H1 (cell line): Measurements from ENCODE around the gene GTF2F1. TPM values are rescaled to one million over a fixed set of nuclear protein-coding genes. Genes with fewer than 3 reads are reported as not detected.

Source experiments
- CTCF ChIA-PET: fragments of 300-600 bp; sonication (Branson Sonifier 250); formaldehyde crosslinking; loops from one replicate; lab custom pipeline; 2021; ENCODE audit not compliant: partially characterized antibody; lab: Charles Lee
- POLR2A ChIA-PET: fragments of 300-600 bp; sonication (Branson Sonifier 250); formaldehyde crosslinking; loops from one replicate; lab custom pipeline; 2021; ENCODE audit warnings: inconsistent platforms; ENCODE audit not compliant: partially characterized antibody; lab: Charles Lee
- DNase-seq, 2 experiments: peaks; one replicate each; pipeline versions ENCODE4 v3.0.0 to v3.0.0-alpha.2; 2010 to 2022; ENCODE audit warnings: low spot score in 2 of 2, low read depth in 1 of 2, mixed read lengths in 1 of 2
- FAIRE-seq: peaks from 2 replicates; lab custom pipeline; 2011; peaks lifted over from hg19 to GRCh38; lab: Jason Lieb, UNC
- H2AFZ ChIP-seq: 2 replicates; pipeline ENCODE4 v1.8.1; 2012; ENCODE audit warnings: low read length, inconsistent platforms
- H2AK5ac ChIP-seq: 2 replicates; pipeline ENCODE4 v1.6.1; 2013; ENCODE audit warnings: low read depth, low read length
- H2BK120ac ChIP-seq: replicated peaks from 2 replicates; pipeline ENCODE3; 2013; ENCODE audit warnings: low read depth, low read length, inconsistent platforms
- H2BK12ac ChIP-seq: 2 replicates; pipeline ENCODE4 v1.6.1; 2013; ENCODE audit warnings: low read depth, low read length
- H2BK15ac ChIP-seq: 2 replicates; pipeline ENCODE4 v1.6.1; 2013; ENCODE audit warnings: low read length
- H2BK20ac ChIP-seq: 2 replicates; pipeline ENCODE4 v1.6.1; 2013; ENCODE audit warnings: low read length
- H2BK5ac ChIP-seq: 2 replicates; pipeline ENCODE4 v1.6.1; 2013; ENCODE audit warnings: low read depth, low read length
- H3K14ac ChIP-seq: 2 replicates; pipeline ENCODE4 v1.6.1; 2013; ENCODE audit warnings: inconsistent platforms; ENCODE audit not compliant: insufficient read length
- H3K18ac ChIP-seq: 2 replicates; pipeline ENCODE4 v1.6.1; 2013; ENCODE audit warnings: low read length; ENCODE audit errors: extremely low read depth
- H3K23ac ChIP-seq: 2 replicates; pipeline ENCODE4 v1.6.1; 2013; ENCODE audit warnings: inconsistent platforms; ENCODE audit not compliant: insufficient read length
- H3K23me2 ChIP-seq: 2 replicates; pipeline ENCODE4 v1.6.1; 2013; ENCODE audit warnings: low read depth, low read length
- H3K27ac ChIP-seq: 2 replicates; pipeline ENCODE4 v1.6.1; 2011; ENCODE audit warnings: low read depth, low read length, inconsistent platforms
- H3K27me3 ChIP-seq, 4 experiments: replicated peaks in 1 of 4; 1 replicate in 1 of 4; 2 replicates in 3 of 4; pipeline versions ENCODE4 v1.6.1 to v1.8.1; 2011 to 2013; ENCODE audit warnings: low read length in 3 of 4, mild to moderate bottlenecking in 3 of 4, inconsistent platforms in 2 of 4, mixed read lengths in 2 of 4, moderate library complexity in 1 of 4; ENCODE audit not compliant: control insufficient read depth in 3 of 4, insufficient read depth in 3 of 4; ENCODE audit errors: extremely low read depth in 1 of 4
- H3K36me3 ChIP-seq, 4 experiments: 2 replicates each; pipeline versions ENCODE4 v1.6.1 to v1.8.1; 2011 to 2013; ENCODE audit warnings: mild to moderate bottlenecking in 4 of 4, low read length in 3 of 4, moderate library complexity in 2 of 4, control low read depth in 1 of 4, inconsistent platforms in 1 of 4; ENCODE audit not compliant: insufficient read depth in 4 of 4, control insufficient read depth in 2 of 4
- H3K4ac ChIP-seq: replicated peaks from 2 replicates; pipeline ENCODE3; 2013; ENCODE audit warnings: low read length, low read depth, mixed read lengths, inconsistent platforms; ENCODE audit not compliant: insufficient read length
- H3K4me1 ChIP-seq, 4 experiments: replicated peaks in 1 of 4; 1 replicate in 1 of 4; 2 replicates in 3 of 4; pipeline versions ENCODE4 v1.6.1 to v1.8.1; 2011 to 2013; ENCODE audit warnings: low read length in 3 of 4, inconsistent platforms in 2 of 4, mixed read lengths in 1 of 4; ENCODE audit not compliant: insufficient read depth in 4 of 4, control insufficient read depth in 3 of 4
- H3K4me2 ChIP-seq, 2 experiments: 2 replicates each; pipeline versions ENCODE4 v1.6.1 to v1.8.1; 2011 to 2013; ENCODE audit warnings: low read depth in 2 of 2, low read length in 2 of 2, control low read depth in 1 of 2, inconsistent platforms in 1 of 2, mild to moderate bottlenecking in 1 of 2; ENCODE audit not compliant: insufficient read depth in 1 of 2
- H3K4me3 ChIP-seq, 4 experiments: fragments of 200-600, 300-600 bp in 1 of 4; sonication (generic), shearing (Covaris generic), sonication (Bioruptor Twin) in 1 of 4; 2 replicates each; pipeline versions ENCODE4 v1.5.1 to v1.8.1; 2011 to 2016; ENCODE audit warnings: low read length in 4 of 4, low read depth in 3 of 4, control low read depth in 2 of 4, inconsistent platforms in 2 of 4, mild to moderate bottlenecking in 2 of 4, mixed read lengths in 1 of 4, moderate library complexity in 1 of 4; ENCODE audit not compliant: insufficient read depth in 2 of 4; ENCODE audit errors: extremely low read depth in 1 of 4
- H3K56ac ChIP-seq: replicated peaks from 2 replicates; pipeline ENCODE3; 2013; ENCODE audit warnings: low read depth, mild to moderate bottlenecking, mixed read lengths, low read length, inconsistent platforms; ENCODE audit not compliant: insufficient read length
- H3K79me1 ChIP-seq: 2 replicates; pipeline ENCODE4 v1.6.1; 2013; ENCODE audit warnings: low read depth, low read length, control low read depth
- H3K79me2 ChIP-seq, 2 experiments: 2 replicates each; pipeline versions ENCODE4 v1.6.1 to v1.8.1; 2012 to 2013; ENCODE audit warnings: low read length in 2 of 2, mild to moderate bottlenecking in 2 of 2, inconsistent platforms in 1 of 2; ENCODE audit not compliant: insufficient read depth in 2 of 2, control insufficient read depth in 1 of 2
- H3K9ac ChIP-seq, 4 experiments: replicated peaks in 1 of 4; 1 replicate in 1 of 4; 2 replicates in 3 of 4; pipeline versions ENCODE4 v1.6.1 to v1.8.1; 2011 to 2013; ENCODE audit warnings: low read depth in 3 of 4, low read length in 3 of 4, control low read depth in 2 of 4, mild to moderate bottlenecking in 2 of 4, moderate library complexity in 2 of 4, inconsistent platforms in 1 of 4; ENCODE audit errors: extremely low read depth in 1 of 4
- H3K9me3 ChIP-seq, 2 experiments: 2 replicates each; pipeline versions ENCODE4 v1.6.1 to v1.8.1; 2012 to 2013; ENCODE audit warnings: mild to moderate bottlenecking in 2 of 2, moderate library complexity in 2 of 2, control low read depth in 1 of 2, inconsistent platforms in 1 of 2, low read depth in 1 of 2, low read length in 1 of 2, mixed read lengths in 1 of 2; ENCODE audit not compliant: insufficient read depth in 2 of 2
- H4K20me1 ChIP-seq, 2 experiments: replicated peaks in 1 of 2; 2 replicates each; pipeline versions ENCODE3 to v1.8.1; 2011 to 2013; ENCODE audit warnings: inconsistent platforms in 2 of 2, low read length in 2 of 2, mild to moderate bottlenecking in 1 of 2; ENCODE audit not compliant: insufficient read depth in 2 of 2, control insufficient read depth in 1 of 2
- H4K5ac ChIP-seq: 2 replicates; pipeline ENCODE4 v1.6.1; 2013; ENCODE audit warnings: low read length, low read depth, mixed read lengths, inconsistent platforms; ENCODE audit not compliant: insufficient read length
- H4K8ac ChIP-seq: 2 replicates; pipeline ENCODE4 v1.8.0; 2013; ENCODE audit warnings: mild to moderate bottlenecking, moderate library complexity, low read length, inconsistent platforms; ENCODE audit not compliant: insufficient read depth; ENCODE audit errors: extremely low read depth
- H4K91ac ChIP-seq: replicated peaks from 2 replicates; pipeline ENCODE3; 2013; ENCODE audit warnings: low read length, mixed read lengths, inconsistent platforms; ENCODE audit not compliant: insufficient read length
- BRCA1 ChIP-seq: IDR thresholded peaks from 2 replicates; pipeline ENCODE4 v1.6.1; 2012; ENCODE audit warnings: low read depth, low read length, improper control_type of control experiment
- CHD1 ChIP-seq: IDR thresholded peaks from 2 replicates; pipeline ENCODE4 v1.6.1; 2012; ENCODE audit warnings: low read depth, low read length, improper control_type of control experiment
- EGR1 ChIP-seq: IDR thresholded peaks from 2 replicates; pipeline ENCODE4 v1.6.1; 2011; ENCODE audit warnings: low read depth, low read length, borderline replicate concordance
- EZH2 ChIP-seq: fragments of 200-600 bp; sonication (generic); IDR thresholded peaks from 2 replicates; pipeline ENCODE4 v1.7.1; 2012; ENCODE audit warnings: low read depth, mild to moderate bottlenecking, moderate library complexity, low read length, inconsistent platforms; ENCODE audit not compliant: severe bottlenecking
- JUND ChIP-seq: IDR thresholded peaks from 2 replicates; pipeline ENCODE4 v1.6.1; 2011; ENCODE audit warnings: mild to moderate bottlenecking, improper control_type of control experiment, low read length
- NRF1 ChIP-seq: IDR thresholded peaks from 2 replicates; pipeline ENCODE4 v1.6.1; 2011; ENCODE audit warnings: mild to moderate bottlenecking, low read depth, low read length, improper control_type of control experiment
- RXRA ChIP-seq: IDR thresholded peaks from 2 replicates; pipeline ENCODE4 v1.6.1; 2011; ENCODE audit warnings: low read depth, mild to moderate bottlenecking, low read length, moderate library complexity; ENCODE audit not compliant: insufficient read depth
- SIRT6 ChIP-seq: IDR thresholded peaks from one replicate; pipeline ENCODE4 v1.7.1; 2012; ENCODE audit warnings: low read length, inconsistent platforms
- TBP ChIP-seq: IDR thresholded peaks from 2 replicates; pipeline ENCODE4 v1.6.1; 2011; ENCODE audit warnings: low read depth, low read length, improper control_type of control experiment
- ZNF274 ChIP-seq: IDR thresholded peaks from 2 replicates; pipeline ENCODE4 v1.7.0; 2012; ENCODE audit warnings: low read length, borderline replicate concordance; ENCODE audit errors: extremely low read depth
- WGBS, 2 experiments: shearing (Covaris generic) in 1 of 2; methylation state at CpG; one replicate each; pipeline versions ENCODE4 v1.1.6 to v1.1.7; 2013 to 2015; ENCODE audit warnings: low lambda C conversion rate in 2 of 2, mixed read lengths in 2 of 2, inconsistent platforms in 1 of 2, low coverage in 1 of 2, missing lambda C conversion rate in 1 of 2; ENCODE audit not compliant: insufficient replicate concordance in 2 of 2, insufficient coverage in 1 of 2, insufficient read length in 1 of 2; ENCODE audit errors: extremely low coverage in 1 of 2, missing lambda C conversion rate in 1 of 2; 5-methylcytosine and 5-hydroxymethylcytosine counted together
- polyA plus RNA-seq, 7 experiments: library from polyadenylated mRNA; depleted of rRNA in 3 of 7; stranded (reverse) in 5 of 7; unstranded in 2 of 7; fragments of >200 nt in 5 of 7; fragments of 200-250 nt in 2 of 7; gene quantifications; 1 replicate in 5 of 7; 2 replicates in 1 of 7; 4 replicates in 1 of 7; pipeline versions ENCODE4 v1.2.1 to v1.2.3, GENCODE V29; 2011 to 2013; ENCODE audit warnings: missing spikeins in 2 of 7, mixed read lengths in 2 of 7
- total RNA-seq: library from RNA; stranded (reverse); fragmentation: NEBNext Ultra II Directional; extraction: Animal tissue kit (Norgen Biotek cat#: 25700); gene quantifications from 2 replicates; pipeline ENCODE4 v1.2.1, GENCODE V29; 2021
- TF ChIP-seq, protein P1 (sequence below): IDR thresholded peaks from 2 replicates; pipeline ENCODE4 v1.6.1; 2012; ENCODE audit warnings: low read length, inconsistent platforms
- TF ChIP-seq, protein P2 (sequence below): IDR thresholded peaks from 2 replicates; pipeline ENCODE4 v1.6.1; 2011; ENCODE audit warnings: low read length, improper control_type of control experiment

Gene GTF2F1
- total and polyA plus RNA-seq, 2 of the 8 experiments (the other 6 are each of a cell fraction or from before 2014, with no cell fraction given), result 29.3 to 56.3 TPM

DNA sequence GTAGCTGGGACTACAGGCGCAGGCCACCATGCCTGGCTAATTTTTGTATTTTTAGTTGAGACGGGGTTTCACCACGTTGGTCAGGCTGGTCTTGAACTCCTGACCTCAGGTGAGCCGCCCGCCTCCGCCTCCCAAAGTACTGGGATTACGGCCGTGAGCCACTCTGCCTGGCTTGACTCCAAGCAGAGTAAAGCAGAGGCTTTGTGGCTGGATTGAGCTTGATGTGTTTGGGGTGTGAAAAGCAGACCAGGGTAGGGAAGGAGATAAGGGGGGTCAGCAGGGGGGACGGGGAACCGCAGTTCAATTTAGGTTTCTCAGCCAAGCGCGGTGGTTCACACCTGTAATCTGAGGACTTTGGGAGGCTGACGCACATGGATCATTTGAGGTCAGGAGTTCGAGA lies 35.8 kb downstream of the GTF2F1 start:
- POLR2A ChIA-PET, result interaction anchor here (0.7 kb wide), 2 partner anchors 10 to 415 kb away, joined by 3 read pairs; partner anchors contain the start of gene VAV1
- CTCF ChIA-PET, result interaction anchor here (0.6 to 1.5 kb wide), 4 partner anchors 78 to 309 kb away, joined by 3 to 6 read pairs (median 5); no protein-coding TSS in a partner anchor
- Histone ChIP-seq H2BK5ac (no peak overlapping the region), H4K20me1 (no peaks in the 10 kb centered on the region), H3K9me3 (peaks cover 0 to 8% of the 10 kb centered on the region in 2 experiments; a peak in 2 of 4 replicates), H2BK12ac (no peak overlapping the region), H3K4me2 (no peak overlapping the region), H3K36me3 (no peaks in the 10 kb centered on the region), H3K4ac (no peak overlapping the region), H3K56ac (no peak overlapping the region), H3K79me2 (peaks cover 0 to 1% of the 10 kb centered on the region in 2 experiments; a peak in 1 of 4 replicates), H3K4me3 (no peak overlapping the region), H3K23ac (no peak overlapping the region), H3K27ac (no peak overlapping the region), H2BK120ac (no peak overlapping the region), H3K4me1 (peaks cover 0 to 2% (median 0%) of the 10 kb centered on the region in 4 experiments; a peak in 1 of 7 replicates), H2BK20ac (no peak overlapping the region), H2AFZ (no peak overlapping the region), H3K79me1 (peaks cover 2% of the 10 kb centered on the region), H2BK15ac (no peak overlapping the region), H4K91ac (no peak overlapping the region), H3K14ac (no peak overlapping the region), H3K18ac (no peak overlapping the region), H4K8ac (no peak overlapping the region), H3K23me2 (peaks cover 2% of the 10 kb centered on the region; the same call in 1 of the 2 replicates), H3K27me3 (no peaks in the 10 kb centered on the region), H4K5ac (no peak overlapping the region), H3K9ac (no peak overlapping the region), H2AK5ac (no peak overlapping the region)
- 94% methylated on average over 14 of the region's 14 CpGs; no CpG with 5 or more reads in 1 of the 2 experiments for WGBS, 2 experiments
- FAIRE-seq (no peak), DNase-seq (no peak)
- TF ChIP-seq, protein P1, sequence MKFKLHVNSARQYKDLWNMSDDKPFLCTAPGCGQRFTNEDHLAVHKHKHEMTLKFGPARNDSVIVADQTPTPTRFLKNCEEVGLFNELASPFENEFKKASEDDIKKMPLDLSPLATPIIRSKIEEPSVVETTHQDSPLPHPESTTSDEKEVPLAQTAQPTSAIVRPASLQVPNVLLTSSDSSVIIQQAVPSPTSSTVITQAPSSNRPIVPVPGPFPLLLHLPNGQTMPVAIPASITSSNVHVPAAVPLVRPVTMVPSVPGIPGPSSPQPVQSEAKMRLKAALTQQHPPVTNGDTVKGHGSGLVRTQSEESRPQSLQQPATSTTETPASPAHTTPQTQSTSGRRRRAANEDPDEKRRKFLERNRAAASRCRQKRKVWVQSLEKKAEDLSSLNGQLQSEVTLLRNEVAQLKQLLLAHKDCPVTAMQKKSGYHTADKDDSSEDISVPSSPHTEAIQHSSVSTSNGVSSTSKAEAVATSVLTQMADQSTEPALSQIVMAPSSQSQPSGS, result no peak
- TF ChIP-seq, protein P2, sequence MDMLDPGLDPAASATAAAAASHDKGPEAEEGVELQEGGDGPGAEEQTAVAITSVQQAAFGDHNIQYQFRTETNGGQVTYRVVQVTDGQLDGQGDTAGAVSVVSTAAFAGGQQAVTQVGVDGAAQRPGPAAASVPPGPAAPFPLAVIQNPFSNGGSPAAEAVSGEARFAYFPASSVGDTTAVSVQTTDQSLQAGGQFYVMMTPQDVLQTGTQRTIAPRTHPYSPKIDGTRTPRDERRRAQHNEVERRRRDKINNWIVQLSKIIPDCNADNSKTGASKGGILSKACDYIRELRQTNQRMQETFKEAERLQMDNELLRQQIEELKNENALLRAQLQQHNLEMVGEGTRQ, result no peak
- TF ChIP-seq EZH2, result no peak
- TF ChIP-seq SIRT6, result no peak
- TF ChIP-seq TBP, result no peak
- TF ChIP-seq JUND, result no peak
- TF ChIP-seq BRCA1, result no peak
- no peak for TF ChIP-seq RXRA
- no peak for TF ChIP-seq CHD1
- no peak for TF ChIP-seq ZNF274
- TF ChIP-seq EGR1, result no peak
- no peak for TF ChIP-seq NRF1
